Spleen (tissue), 7 donors: ENCODE results near the gene PRDX5.

ENCODE experiments used
- CTCF ChIP-seq, 11 experiments: fragments of 200-600 bp in 7 of 11; fragments of 450-650 bp in 4 of 11; sonication (generic) in 4 of 11; IDR thresholded peaks in 8 of 11; conservative IDR thresholded peaks in 3 of 11; 1 replicate in 7 of 11; 2 replicates in 4 of 11; pipeline versions ENCODE4 v1.4.0 to v1.8.0; 2016 to 2021; ENCODE audit warnings: antibody characterized with exemption in 11 of 11, inconsistent platforms in 4 of 11, mild to moderate bottlenecking in 1 of 11
- POLR2A ChIP-seq, 3 donors: fragments of 450-650 bp; IDR thresholded peaks; one replicate each; pipeline ENCODE4 v1.5.1; 2017; ENCODE audit warnings: antibody characterized with exemption in 3 of 3, mild to moderate bottlenecking in 1 of 3
- donor health status: DM: no; HTN: no; CAD: no; lungs with moderate emphysema.
- donor health status: DM: no; HTN: no; CAD: no.
- donor health status: DM: no; HTN: no; CAD: no.

GRCh38 chr11:64306563-64306875 lies 11.4 kb upstream of the PRDX5 start:
- TF ChIP-seq POLR2A (IDR thresholded peaks at IDR 0.05) (no peak), CTCF (IDR thresholded peaks at IDR 0.05 in 8 of 11, conservative IDR thresholded peaks at IDR 0.05 in 3 of 11) (no peak)
